Measurements from ENCODE around the gene EBI3.
A peak's percentile ranks its signal among the peaks of the same experiment; 100 is the strongest.
"Not testable (repeated sequence)": the region's sequence is repeated elsewhere in the genome, so short reads cannot be mapped to it uniquely, and the experiment has no call there.

Gene EBI3

DNA sequence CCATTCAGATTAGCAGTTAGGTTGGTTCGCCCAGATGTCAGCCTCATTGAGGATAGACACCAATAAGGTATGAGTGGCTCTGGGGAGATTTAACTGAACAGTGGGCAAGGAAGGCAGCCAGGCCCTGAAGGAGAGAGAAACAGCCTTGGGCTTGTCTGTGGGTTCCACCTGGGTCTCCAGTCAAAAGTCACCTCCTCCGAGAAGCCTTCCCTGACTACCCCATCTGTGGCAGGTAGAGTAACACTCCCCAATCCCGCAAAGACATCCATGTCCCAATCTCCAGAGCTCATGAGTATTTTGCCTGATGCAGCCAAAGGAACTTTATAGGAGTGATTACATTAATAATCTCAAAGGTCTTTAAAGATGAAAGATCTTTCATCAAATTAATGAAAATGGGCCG is 9.5 kb downstream of the EBI3 start:
- Mint-ChIP-seq H3K4me3 (no peak overlapping the region), H3K27me3 (no peaks in the 10 kb centered on the region), H3K4me1 (peaks cover 14% of the 10 kb centered on the region), H3K27ac (no peak overlapping the region), H3K36me3 (peaks cover 54% of the 10 kb centered on the region), H3K9me3 (peaks cover 3% of the 10 kb centered on the region)
- ATAC-seq, result no peak

DNA sequence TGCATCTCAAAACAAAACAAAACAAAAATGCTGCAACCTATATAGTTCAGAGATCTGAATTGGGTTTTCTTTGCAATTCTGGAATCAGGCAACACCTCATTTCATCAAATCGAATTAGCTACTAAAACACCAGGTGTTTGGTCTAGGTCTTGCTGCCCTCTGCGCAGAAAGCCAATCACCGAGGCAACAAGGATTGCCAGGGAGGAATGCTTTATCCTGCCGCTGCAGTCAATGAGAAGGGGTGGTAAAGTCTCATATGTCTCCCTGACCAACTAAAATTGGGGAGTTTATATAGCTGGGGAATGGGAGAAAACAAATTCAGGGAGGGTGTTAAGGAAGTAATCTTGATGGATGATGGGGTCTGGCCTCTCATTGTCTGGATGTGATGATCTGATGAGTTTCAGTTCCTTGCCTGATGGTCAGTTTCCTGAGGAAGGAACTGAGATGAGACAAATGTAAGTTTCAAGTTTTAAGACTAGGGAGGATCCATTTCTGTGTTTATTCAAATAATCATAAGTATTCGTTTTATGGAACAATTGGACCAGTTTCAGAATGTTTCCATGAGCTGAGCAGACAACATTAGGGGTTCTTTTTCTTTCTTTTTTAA is 12.6 kb downstream of the EBI3 start:
- Mint-ChIP-seq H3K36me3 (peaks cover 32% of the 10 kb centered on the region), H3K27ac (peak overlapping the region; percentile 72), H3K9me3 (peaks cover 3% of the 10 kb centered on the region), H3K4me3 (no peak overlapping the region), H3K4me1 (peaks cover 13% of the 10 kb centered on the region), H3K27me3 (no peaks in the 10 kb centered on the region)
- ATAC-seq, result no peak

DNA sequence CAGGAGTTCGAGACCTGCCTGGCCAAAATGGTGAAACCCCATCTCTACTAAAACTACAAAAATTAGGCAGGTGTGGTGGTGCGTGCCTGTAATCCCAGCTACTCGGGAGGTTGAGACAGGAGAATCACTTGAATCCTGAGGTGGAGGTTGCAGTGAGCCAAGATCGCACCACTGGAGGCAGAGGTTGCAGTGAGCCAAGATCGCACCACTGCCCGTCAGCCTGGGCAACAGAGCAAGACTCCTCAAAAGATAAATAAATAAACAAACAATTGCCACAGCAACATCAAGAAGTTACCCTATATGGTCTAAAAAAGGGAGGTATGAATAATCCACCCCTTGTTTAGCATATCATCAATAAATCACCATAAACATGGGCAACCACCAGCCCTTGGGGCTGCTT is 16.6 kb downstream of the EBI3 start:
- not testable (repeated sequence) for H3K27me3 Mint-ChIP-seq, H3K9me3 Mint-ChIP-seq, ATAC-seq
- H3K36me3 Mint-ChIP-seq, result peaks cover 36% of the 10 kb centered on the region
- peaks cover 36% of the 10 kb centered on the region for H3K4me1 Mint-ChIP-seq
- H3K27ac Mint-ChIP-seq, result peak overlapping the region; percentile 99
- H3K4me3 Mint-ChIP-seq, result peak overlapping the region; percentile 12

DNA sequence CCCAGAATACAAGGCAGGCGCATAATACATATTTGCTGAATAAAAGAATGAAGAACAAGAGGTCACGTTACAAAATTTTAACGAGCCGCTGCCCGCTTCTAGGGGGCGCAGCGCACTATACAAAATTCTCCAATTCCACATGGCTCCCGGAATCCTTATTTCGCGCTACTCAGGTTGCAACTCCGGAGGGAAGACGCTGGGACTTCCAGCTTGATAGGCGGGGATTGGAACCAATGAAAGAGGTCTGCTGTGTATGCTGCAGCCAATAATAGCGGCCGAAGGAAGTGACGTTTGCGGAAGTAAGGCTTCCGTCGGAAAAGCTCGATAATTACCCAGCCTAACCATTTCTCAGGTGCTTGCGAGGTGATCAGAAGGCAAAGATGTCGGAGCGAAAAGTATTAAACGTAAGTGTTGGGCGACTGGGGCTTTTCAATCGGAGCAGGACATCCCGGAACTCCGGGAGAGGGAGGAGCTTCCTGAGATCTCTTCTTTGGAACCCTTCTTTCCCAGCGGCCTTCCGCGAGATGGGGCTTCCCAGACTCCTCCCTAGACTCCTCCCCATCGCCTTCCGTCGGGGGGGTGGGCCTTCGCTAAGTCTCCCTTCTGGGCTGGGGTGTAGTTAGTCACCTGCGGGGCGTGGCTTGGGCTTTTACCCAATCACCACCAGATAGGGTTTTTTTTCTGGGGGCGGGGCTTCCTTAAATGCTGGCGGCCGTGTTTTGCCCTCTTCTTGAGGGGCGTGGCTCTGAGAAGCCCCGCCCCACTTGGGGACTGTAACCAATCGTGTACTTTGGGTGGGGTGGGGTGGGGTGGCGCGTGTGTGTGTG is 17.7 kb downstream of the EBI3 start, which contains the start of gene YJU2:
YJU2 (plus strand) TSS at position 314 of the 827 bp plus-strand sequence; CDS start at position 381, 67 bp downstream.
- H3K4me3 Mint-ChIP-seq, result peak within 1 kb of the TSS; percentile 93
- ATAC-seq, result peak; percentile 97

DNA sequence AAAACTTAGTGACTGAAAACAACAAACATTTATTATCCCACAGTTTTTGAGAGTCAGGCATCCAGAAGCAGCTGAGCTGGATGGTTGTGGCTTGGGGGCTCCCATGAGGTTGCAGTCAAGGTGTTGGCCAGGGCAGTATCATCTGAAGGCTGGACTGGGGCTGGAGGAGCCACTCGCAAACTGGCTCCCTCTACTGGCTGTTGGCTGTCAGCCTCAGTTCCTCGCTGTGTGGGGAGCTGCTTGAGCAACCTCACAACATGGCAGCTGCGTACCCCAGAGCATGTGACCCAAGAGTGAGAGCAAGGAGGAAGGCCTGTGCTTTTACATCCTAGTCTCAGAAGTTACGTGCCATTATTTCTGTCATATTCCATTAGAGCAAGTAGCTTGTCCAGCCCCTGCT is 27.2 kb downstream of the EBI3 start:
- Mint-ChIP-seq H3K4me1 (peaks cover 7% of the 10 kb centered on the region), H3K27me3 (no peaks in the 10 kb centered on the region), H3K27ac (no peak overlapping the region), H3K4me3 (no peak overlapping the region), H3K36me3 (peaks cover 67% of the 10 kb centered on the region), H3K9me3 (no peaks in the 10 kb centered on the region)
- no peak for ATAC-seq

More for the DNA sequence above, 17.7 kb downstream of the EBI3 start, which contains the start of gene YJU2:
- Mint-ChIP-seq H3K27me3 (no peaks in the 10 kb centered on the region), H3K9me3 (peaks cover under 1% of the 10 kb centered on the region), H3K36me3 (peaks cover 35% of the 10 kb centered on the region), H3K4me1 (peaks cover 30% of the 10 kb centered on the region), H3K27ac (peak within 1 kb of the TSS; percentile 99)

DNA sequence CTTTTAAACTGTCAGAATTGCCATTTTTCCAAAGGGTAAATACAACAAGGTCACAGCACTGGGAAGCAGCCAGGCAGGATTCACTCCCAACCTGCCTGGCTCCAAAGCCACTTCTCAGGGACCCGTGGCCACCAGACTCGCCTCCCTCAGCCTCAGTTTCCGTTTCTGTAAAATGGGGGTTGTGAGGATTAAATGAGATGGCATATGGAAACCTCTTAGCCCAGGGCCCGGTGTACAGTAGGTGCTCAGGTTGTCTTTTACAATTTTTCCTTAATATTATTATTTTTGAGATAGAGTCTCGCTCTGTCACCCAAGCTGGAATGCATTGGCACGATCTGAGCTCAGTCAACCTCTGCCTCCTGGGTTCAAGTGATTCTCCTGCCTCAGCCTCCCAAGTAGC is 27.7 kb downstream of the EBI3 start:
- H3K27me3 Mint-ChIP-seq, result no peaks in the 10 kb centered on the region
- peaks cover 72% of the 10 kb centered on the region for H3K36me3 Mint-ChIP-seq
- no peak overlapping the region for H3K27ac Mint-ChIP-seq
- peaks cover 7% of the 10 kb centered on the region for H3K4me1 Mint-ChIP-seq
- H3K9me3 Mint-ChIP-seq, result no peaks in the 10 kb centered on the region
- no peak overlapping the region for H3K4me3 Mint-ChIP-seq
- ATAC-seq, result no peak

DNA sequence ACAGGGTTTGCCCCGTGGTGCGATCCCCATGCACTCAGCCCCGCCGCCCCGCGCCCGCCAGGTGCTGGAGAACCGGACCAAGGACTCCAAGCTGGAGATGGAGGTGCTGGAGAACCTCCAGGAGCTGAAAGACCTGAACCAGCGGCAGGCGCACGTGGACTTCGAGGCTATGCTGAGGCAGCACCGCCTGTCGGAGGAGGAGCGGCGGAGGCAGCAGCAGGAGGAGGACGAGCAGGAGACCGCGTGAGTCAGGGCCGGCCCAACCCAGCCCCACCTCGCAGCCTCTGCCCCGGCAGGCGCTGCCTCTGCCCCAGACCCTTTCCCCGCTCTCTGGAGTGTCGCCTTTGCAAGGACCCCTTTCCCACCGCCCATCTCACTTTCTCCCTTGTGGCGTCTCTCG is 28.9 kb downstream of the EBI3 start:
- Mint-ChIP-seq H3K27ac (no peak overlapping the region), H3K4me3 (no peak overlapping the region), H3K27me3 (no peaks in the 10 kb centered on the region), H3K36me3 (peaks cover 72% of the 10 kb centered on the region), H3K9me3 (no peaks in the 10 kb centered on the region), H3K4me1 (peaks cover 7% of the 10 kb centered on the region)
- ATAC-seq, result peak; percentile 16

DNA sequence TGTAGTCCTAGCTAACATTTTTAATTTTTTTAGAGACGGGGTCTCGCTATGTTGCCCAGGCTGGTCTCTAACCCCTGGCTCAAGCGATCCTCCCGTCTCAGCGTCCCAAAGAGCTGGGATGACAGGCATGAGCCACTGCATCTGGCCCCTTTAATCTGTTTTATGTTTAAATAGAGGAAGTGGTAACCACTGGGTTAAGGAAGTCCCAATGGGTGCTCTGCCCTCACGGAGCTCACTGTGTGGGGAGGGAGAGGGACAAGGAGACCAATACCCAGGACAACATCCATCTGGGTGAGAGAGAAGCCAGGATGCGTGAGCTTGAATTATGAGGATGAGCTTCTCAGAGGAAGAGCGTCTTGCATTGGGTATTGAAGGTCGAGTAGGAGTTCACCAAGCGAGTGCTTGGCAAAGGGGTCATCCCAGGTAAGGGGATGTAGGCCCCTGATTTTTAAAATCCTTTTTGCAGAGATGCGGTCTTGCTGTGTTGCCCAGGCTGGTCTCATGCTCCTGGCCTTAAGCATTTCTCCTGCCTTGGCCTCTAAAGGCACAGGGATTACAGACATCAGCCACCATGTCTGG is 31.4 kb downstream of the EBI3 start:
- no peak for ATAC-seq

DNA sequence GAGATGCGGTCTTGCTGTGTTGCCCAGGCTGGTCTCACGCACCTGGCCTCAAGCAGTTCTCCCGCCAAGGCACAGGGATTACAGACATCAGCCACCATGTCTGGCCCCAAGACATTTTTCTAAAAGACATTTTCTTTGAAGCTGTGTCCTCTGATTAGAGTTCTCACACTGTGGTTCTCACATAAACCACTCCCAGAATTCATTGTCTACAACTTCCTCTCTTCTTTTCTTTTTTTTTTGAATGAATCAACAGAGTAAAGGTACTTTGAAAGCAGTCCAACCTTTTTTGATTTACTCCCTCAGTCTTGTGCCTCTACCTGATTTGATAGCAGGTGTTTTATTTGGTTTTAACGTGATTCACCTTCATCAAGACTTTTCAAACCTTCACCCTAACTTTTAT is 35.5 kb downstream of the EBI3 start:
- H3K9me3 Mint-ChIP-seq, result no peaks in the 10 kb centered on the region
- peaks cover 27% of the 10 kb centered on the region for H3K4me1 Mint-ChIP-seq
- no peak for ATAC-seq
- peaks cover 66% of the 10 kb centered on the region for H3K36me3 Mint-ChIP-seq
- H3K4me3 Mint-ChIP-seq, result no peak overlapping the region
- H3K27me3 Mint-ChIP-seq, result no peaks in the 10 kb centered on the region
- peak overlapping the region; percentile 77 for H3K27ac Mint-ChIP-seq

More for the DNA sequence above, 31.4 kb downstream of the EBI3 start:
- Mint-ChIP-seq H3K9me3 (no peaks in the 10 kb centered on the region), H3K27me3 (no peaks in the 10 kb centered on the region), H3K4me3 (no peak overlapping the region), H3K4me1 (peaks cover 14% of the 10 kb centered on the region), H3K36me3 (peaks cover 66% of the 10 kb centered on the region), H3K27ac (no peak overlapping the region)

DNA sequence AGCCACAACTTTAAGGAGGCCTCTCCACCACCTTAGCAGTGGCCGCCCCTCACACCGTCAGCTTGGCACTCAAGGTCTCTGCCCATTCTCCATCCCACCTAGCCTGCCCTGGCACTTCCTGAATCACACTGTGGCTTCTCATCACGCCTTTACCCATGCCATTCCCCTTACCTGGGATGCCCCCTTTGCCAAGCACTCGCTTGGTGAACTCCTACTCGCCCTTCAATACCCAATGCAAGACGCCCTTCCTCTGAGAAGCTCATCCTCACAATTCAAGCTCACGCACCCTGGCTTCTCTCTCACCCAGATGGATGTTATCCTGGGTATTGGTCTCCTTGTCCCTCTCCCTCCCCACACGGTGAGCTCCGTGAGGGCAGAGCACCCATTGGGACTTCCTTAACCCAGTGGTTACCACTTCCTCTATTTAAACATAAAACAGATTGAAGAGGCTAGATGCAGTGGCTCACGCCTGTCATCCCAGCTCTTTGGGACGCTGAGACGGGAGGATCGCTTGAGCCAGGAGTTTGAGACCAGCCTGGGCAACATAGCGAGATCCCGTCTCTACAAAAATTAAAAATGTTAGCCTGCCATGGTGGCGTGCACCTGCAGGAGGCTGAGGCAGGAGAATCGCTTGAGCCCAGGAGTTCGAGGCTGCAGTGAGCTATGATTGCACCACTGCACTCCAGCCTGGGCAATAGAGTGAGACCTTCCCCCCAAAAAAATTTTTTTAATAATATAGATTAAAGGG is 37.1 kb downstream of the EBI3 start:
- no peak overlapping the region for H3K27ac Mint-ChIP-seq
- H3K4me1 Mint-ChIP-seq, result peaks cover 24% of the 10 kb centered on the region
- no peak overlapping the region for H3K4me3 Mint-ChIP-seq
- ATAC-seq, result no peak
- H3K27me3 Mint-ChIP-seq, result no peaks in the 10 kb centered on the region
- H3K36me3 Mint-ChIP-seq, result peaks cover 61% of the 10 kb centered on the region
- H3K9me3 Mint-ChIP-seq, result no peaks in the 10 kb centered on the region

DNA sequence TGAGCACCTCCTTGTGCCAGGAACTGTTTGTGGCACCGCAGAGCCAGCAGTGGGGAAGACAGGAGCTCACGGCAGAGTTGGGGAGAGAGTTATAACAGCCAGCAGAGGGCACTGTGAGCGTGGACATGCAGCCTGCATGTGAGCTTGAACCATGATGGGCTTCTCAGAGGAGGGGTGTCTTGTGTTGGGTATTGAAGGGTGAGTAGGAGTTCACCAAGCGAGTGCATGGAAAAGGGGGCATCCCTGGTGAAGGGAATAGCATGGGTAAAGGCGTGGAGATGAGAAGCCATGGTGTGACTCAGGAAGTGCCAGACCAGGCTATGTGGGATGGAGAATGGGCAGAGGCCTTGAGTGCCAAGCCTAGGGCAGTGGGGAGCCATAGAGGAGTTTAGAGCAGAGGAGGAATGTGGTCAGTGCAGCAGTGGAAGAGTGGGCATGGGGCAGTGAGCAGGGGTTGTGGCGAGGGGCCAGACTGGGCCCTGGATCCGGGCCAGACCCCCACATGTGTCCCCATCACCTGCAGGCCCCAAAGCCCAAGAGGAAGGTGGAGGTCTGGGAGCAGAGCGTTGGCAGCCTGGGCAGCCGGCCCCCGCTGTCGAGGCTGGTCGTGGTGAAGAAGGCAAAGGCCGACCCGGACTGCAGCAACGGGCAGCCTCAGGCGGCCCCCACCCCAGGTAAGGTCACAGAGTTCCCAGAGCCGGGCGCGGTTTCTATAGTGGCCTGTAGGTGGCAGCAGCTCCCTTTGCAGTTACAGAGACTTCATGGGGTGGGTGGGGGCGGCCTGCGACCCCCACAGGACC is 38.0 kb downstream of the EBI3 start:
- Mint-ChIP-seq H3K36me3 (peaks cover 59% of the 10 kb centered on the region), H3K27ac (peak overlapping the region; percentile 12), H3K27me3 (no peaks in the 10 kb centered on the region), H3K4me1 (peaks cover 24% of the 10 kb centered on the region), H3K9me3 (no peaks in the 10 kb centered on the region), H3K4me3 (no peak overlapping the region)
- ATAC-seq, result peak; percentile 64

DNA sequence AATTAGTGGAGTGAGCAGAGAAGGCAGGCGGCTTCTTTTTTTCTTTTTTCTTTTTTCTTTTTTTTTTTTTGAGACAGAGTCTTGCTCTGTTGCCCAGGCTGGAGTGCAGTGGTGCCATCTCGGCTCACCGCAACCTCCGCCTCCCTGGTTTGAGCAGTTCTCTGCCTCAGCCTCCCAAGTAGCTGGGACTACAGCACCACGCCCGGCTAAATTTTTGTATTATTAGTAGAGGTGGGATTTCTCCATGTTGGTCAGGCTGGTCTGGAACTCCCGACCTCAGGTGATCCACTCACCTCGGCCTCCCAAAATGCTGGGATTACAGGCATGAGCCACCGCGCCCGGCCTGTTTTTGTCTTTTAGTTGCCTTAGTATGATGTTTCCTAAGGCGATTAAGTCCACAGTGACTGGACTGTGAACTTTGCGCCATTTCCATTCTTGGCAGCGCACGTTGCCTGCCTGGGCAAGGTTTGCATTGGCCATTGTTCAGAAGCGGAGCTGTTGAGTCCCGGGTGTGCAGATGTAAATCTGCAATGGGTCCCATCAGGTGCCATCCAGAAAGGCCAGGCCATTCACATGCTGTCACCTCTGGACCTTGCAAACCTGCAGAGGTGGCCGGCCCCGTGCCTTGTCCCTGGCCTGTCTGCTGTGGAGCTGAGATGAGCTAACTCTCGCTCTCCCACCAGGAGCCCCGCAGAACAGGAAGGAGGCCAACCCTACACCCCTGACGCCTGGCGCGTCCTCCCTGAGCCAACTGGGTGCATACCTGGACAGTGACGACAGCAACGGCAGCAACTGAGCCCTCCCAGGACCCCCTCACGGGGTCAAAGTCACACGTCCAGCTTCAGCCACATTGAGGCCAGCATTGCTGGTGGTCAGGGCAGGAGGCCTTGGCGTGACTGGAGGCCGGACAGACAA is 38.8 kb downstream of the EBI3 start:
- Mint-ChIP-seq H3K9me3 (no peaks in the 10 kb centered on the region), H3K4me1 (peaks cover 24% of the 10 kb centered on the region), H3K27ac (no peak overlapping the region), H3K4me3 (no peak overlapping the region), H3K36me3 (peaks cover 62% of the 10 kb centered on the region), H3K27me3 (no peaks in the 10 kb centered on the region)
- ATAC-seq, result no peak

DNA sequence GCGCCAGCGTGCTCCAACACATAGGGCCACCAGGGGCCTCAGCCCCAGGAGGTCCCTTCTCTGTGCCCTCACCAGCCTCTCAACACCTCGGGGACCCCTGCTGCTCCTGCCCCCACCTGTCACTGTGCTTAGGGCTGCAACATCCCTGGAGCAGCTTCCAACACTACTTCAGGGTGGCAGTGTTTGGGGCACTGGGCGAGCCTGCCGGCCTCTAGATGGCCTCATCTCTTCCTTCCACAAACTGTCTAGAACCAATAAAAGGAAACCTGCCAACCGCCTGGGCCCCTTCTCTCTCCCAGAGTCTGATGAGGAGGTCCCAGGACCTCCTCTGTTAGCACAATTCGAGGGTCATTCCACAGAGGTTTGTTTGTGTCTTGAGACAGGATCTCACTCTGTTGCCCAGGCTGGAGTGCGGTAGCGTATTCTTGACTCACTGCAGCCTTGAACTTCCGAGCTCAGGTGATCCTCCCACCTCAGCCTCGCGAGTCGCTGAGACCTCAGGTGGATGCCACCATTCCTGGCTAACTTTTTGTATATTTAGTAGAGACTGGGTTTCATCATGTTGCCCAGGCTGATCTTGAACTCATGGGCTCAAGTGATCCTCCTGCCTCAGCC is 39.6 kb downstream of the EBI3 start:
- no peak for ATAC-seq
- Mint-ChIP-seq H3K4me3 (no peak overlapping the region), H3K27ac (no peak overlapping the region), H3K4me1 (peaks cover 24% of the 10 kb centered on the region), H3K36me3 (peaks cover 63% of the 10 kb centered on the region), H3K9me3 (no peaks in the 10 kb centered on the region), H3K27me3 (no peaks in the 10 kb centered on the region)
